Transverse colon (tissue), 4 donors: ENCODE measurements around the gene SHOX. TPM values are rescaled to one million over a fixed set of nuclear protein-coding genes. Genes with fewer than 3 reads are reported as not detected.

Source experiments
- DNase-seq: peaks from one replicate; pipeline ENCODE4 v3.0.0-alpha.2; 2019
- H3K27ac ChIP-seq, 4 donors: fragments of 200-600 bp; sonication (generic); 2 replicates each; pipeline ENCODE4 v1.5.1; 2016 to 2018; ENCODE audit warnings: inconsistent platforms in 4 of 4
- H3K27me3 ChIP-seq: fragments of 200-600 bp; sonication (generic); 2 replicates; pipeline ENCODE4 v1.5.1; 2017; ENCODE audit warnings: inconsistent platforms
- H3K36me3 ChIP-seq, 4 donors: fragments of 200-600 bp; sonication (generic); 2 replicates each; pipeline ENCODE4 v1.5.1; 2017 to 2019; ENCODE audit warnings: inconsistent platforms in 4 of 4
- H3K4me1 ChIP-seq, 4 donors: fragments of 200-600 bp; sonication (generic); 2 replicates each; pipeline ENCODE4 v1.5.1; 2017 to 2020; ENCODE audit warnings: inconsistent platforms in 4 of 4
- H3K4me3 ChIP-seq, 4 donors: fragments of 200-600 bp; sonication (generic); 1 replicate in 1 of 4; 2 replicates in 3 of 4; pipeline versions ENCODE4 v1.5.1 to v1.6.1; 2017 to 2019; ENCODE audit warnings: inconsistent platforms in 4 of 4
- H3K9me3 ChIP-seq, 2 donors: fragments of 200-600 bp; sonication (generic); 2 replicates each; pipeline ENCODE4 v1.5.1; 2017 to 2019; ENCODE audit warnings: inconsistent platforms in 2 of 2
- CTCF ChIP-seq, 5 experiments: fragments of 200-600 bp in 3 of 5; fragments of 450-650 bp in 2 of 5; sonication (generic) in 3 of 5; IDR thresholded peaks; 1 replicate in 2 of 5; 2 replicates in 3 of 5; pipeline ENCODE4 v1.5.1; 2016 to 2017; ENCODE audit warnings: antibody characterized with exemption in 5 of 5, inconsistent platforms in 3 of 5, mild to moderate bottlenecking in 2 of 5, moderate library complexity in 1 of 5
- EP300 ChIP-seq: sonication (generic); formaldehyde crosslinking; IDR thresholded peaks from one replicate; pipeline ENCODE4 v1.6.1; 2017; ENCODE audit warnings: antibody characterized with exemption, low read depth
- POLR2A ChIP-seq: fragments of 450-650 bp; IDR thresholded peaks from one replicate; pipeline ENCODE4 v1.6.1; 2016; ENCODE audit warnings: antibody characterized with exemption, mild to moderate bottlenecking, moderate library complexity
- POLR2AphosphoS5 ChIP-seq, 3 donors: sonication (generic); formaldehyde crosslinking; IDR thresholded peaks; one replicate each; pipeline ENCODE4 v1.6.1; 2016; ENCODE audit warnings: antibody characterized with exemption in 3 of 3
- WGBS, 2 donors: methylation state at CpG; one replicate each; pipeline ENCODE4 v1.1.5; 2018; ENCODE audit warnings: low coverage in 1 of 2; 5-methylcytosine and 5-hydroxymethylcytosine counted together
- in situ Hi-C, 4 donors: fragments of 200-750 bp; cut with MboI; loops; one replicate each; pipeline versions ENCODE4 v1.15.0 to v1.15.1; 2017; ENCODE audit warnings: low sequenced_read_pairs in 3 of 4, low pct_ligation_motif_present in 1 of 4, low pct_unique_long_range_greater_than_20kb in 1 of 4
- intact Hi-C: fragments of 100-400 bp; cut with DNase I; formaldehyde crosslinking; loops from one replicate; pipeline ENCODE4 v1.15.1; 2023; ENCODE audit warnings: low total_unique reads
- total RNA-seq, 4 donors: library from RNA; depleted of rRNA; stranded (reverse); fragments of >200 nt; gene quantifications; one replicate each; pipeline ENCODE4 v1.1.0, GENCODE V29; 2016

The SHOX gene
- total RNA-seq, 4 donors from 2014 or later: 0.14 to 2.6 (median 0.16) TPM; not detected in 1

- no peaks in the 10 kb centered on the region for H3K36me3 ChIP-seq
- WGBS, 2 donors: 8% methylated on average over 40 of the region's 44 CpGs; no CpG with 5 or more reads in 1 of the 2 donors
- intact Hi-C loops (no loop called here), in situ Hi-C loops (no loop called here)
- TF ChIP-seq POLR2A (no peak), EP300 (no peak), POLR2AphosphoS5 (IDR thresholded peaks at IDR 0.05) (no peak), CTCF (IDR thresholded peaks at IDR 0.05) (no peak)
- H3K27ac ChIP-seq: no peak overlapping the region
- DNase-seq: no peak
- H3K27me3 ChIP-seq: peaks cover 84% of the 10 kb centered on the region
- H3K9me3 ChIP-seq: no peaks in the 10 kb centered on the region
- no peak overlapping the region for H3K4me3 ChIP-seq
- H3K4me1 ChIP-seq: no peaks in the 10 kb centered on the region
Observed at GRCh38 chrX:631802-632365, 1.3 kb downstream of the SHOX start.

- H3K4me1 ChIP-seq: peaks cover 0 to 3% (median 0%) of the 10 kb centered on the region in 4 donors
- DNase-seq: no peak
- in situ Hi-C loops (no loop called here), intact Hi-C loops (no loop called here)
- no peaks in the 10 kb centered on the region for H3K36me3 ChIP-seq
- H3K9me3 ChIP-seq: no peaks in the 10 kb centered on the region
- no peak overlapping the region for H3K4me3 ChIP-seq
- no peak overlapping the region for H3K27ac ChIP-seq
- WGBS, 2 donors: 15% methylated on average over 20 of the region's 30 CpGs; no CpG with 5 or more reads in 1 of the 2 donors
- TF ChIP-seq EP300 (no peak), POLR2A (no peak), POLR2AphosphoS5 (IDR thresholded peaks at IDR 0.05) (no peak), CTCF (IDR thresholded peaks at IDR 0.05) (no peak)
- peaks cover 84% of the 10 kb centered on the region for H3K27me3 ChIP-seq
Observed at GRCh38 chrX:632366-633042, 1.9 kb downstream of the SHOX start.

- Histone ChIP-seq H3K27ac (no peak overlapping the region), H3K4me1 (peaks cover 0 to 9% (median 0%) of the 10 kb centered on the region in 4 donors), H3K9me3 (no peaks in the 10 kb centered on the region), H3K4me3 (no peak overlapping the region), H3K36me3 (no peaks in the 10 kb centered on the region), H3K27me3 (peaks cover 86% of the 10 kb centered on the region)
- no peak for DNase-seq
- TF ChIP-seq CTCF (IDR thresholded peaks at IDR 0.05) (no peak), POLR2AphosphoS5 (IDR thresholded peaks at IDR 0.05) (no peak), EP300 (no peak), POLR2A (no peak)
- WGBS, 2 donors: 2 to 6% methylated on average over 9 to 25 of the region's 25 CpGs
- intact Hi-C loops: no loop called here
- in situ Hi-C loops: no loop called here
Observed at GRCh38 chrX:633043-633984, 2.7 kb downstream of the SHOX start.
